Endothelial cell (in vitro differentiated cells): Measurements from ENCODE around the gene CHERP. TPM values are rescaled to one million over a fixed set of nuclear protein-coding genes. Genes with fewer than 3 reads are reported as not detected.
"Not testable (repeated sequence)": the region's sequence is repeated elsewhere in the genome, so short reads cannot be mapped to it uniquely, and the experiment has no call there.

Source experiments
- DNase-seq: peaks from one replicate; pipeline ENCODE4 v3.0.0; 2021; ENCODE audit warnings: low spot score
- H3K27ac Mint-ChIP-seq: one replicate; pipeline ENCODE4 v1.8.0; 2021; ENCODE audit warnings: mixed read lengths, inconsistent platforms; ENCODE audit not compliant: unreplicated experiment
- H3K27me3 Mint-ChIP-seq: one replicate; pipeline ENCODE4 v1.8.0; 2021; ENCODE audit warnings: mild to moderate bottlenecking, moderate library complexity, mixed read lengths, inconsistent platforms; ENCODE audit not compliant: unreplicated experiment
- H3K36me3 Mint-ChIP-seq: one replicate; pipeline ENCODE4 v1.8.0; 2021; ENCODE audit warnings: mild to moderate bottlenecking, low read depth, mixed read lengths, inconsistent platforms; ENCODE audit not compliant: unreplicated experiment
- H3K4me1 Mint-ChIP-seq: one replicate; pipeline ENCODE4 v1.8.0; 2021; ENCODE audit warnings: mild to moderate bottlenecking, mixed read lengths, inconsistent platforms; ENCODE audit not compliant: unreplicated experiment
- H3K4me3 Mint-ChIP-seq: one replicate; pipeline ENCODE4 v1.8.0; 2021; ENCODE audit warnings: mild to moderate bottlenecking, mixed read lengths, inconsistent platforms; ENCODE audit not compliant: unreplicated experiment
- H3K9me3 Mint-ChIP-seq: one replicate; pipeline ENCODE4 v1.8.0; 2021; ENCODE audit warnings: mixed read lengths, inconsistent platforms; ENCODE audit not compliant: unreplicated experiment
- CTCF ChIP-seq: fragments of 200-600 bp; sonication (generic); IDR thresholded peaks from one replicate; pipeline ENCODE4 v1.5.0; 2021; ENCODE audit warnings: antibody characterized with exemption; ENCODE audit not compliant: unreplicated experiment
- total RNA-seq: library from RNA; stranded (reverse); fragmentation: NEBNext Ultra II Directional; extraction: Animal tissue kit (Norgen Biotek cat#: 25700); gene quantifications from one replicate; pipeline ENCODE4 v1.2.1, GENCODE V29; 2021; ENCODE audit not compliant: unreplicated experiment

Gene CHERP
- total RNA-seq, 1 donor from 2014 or later, result 66.5 TPM

GRCh38 chr19:16497837-16498236 lies 44.4 kb downstream of the CHERP start:
- peak overlapping the region; percentile 66 for H3K4me3 Mint-ChIP-seq
- TF ChIP-seq CTCF, result no peak
- H3K36me3 Mint-ChIP-seq, result peaks cover 5% of the 10 kb centered on the region
- H3K27me3 Mint-ChIP-seq, result no peaks in the 10 kb centered on the region
- no peak overlapping the region for H3K27ac Mint-ChIP-seq
- peaks cover 10% of the 10 kb centered on the region for H3K4me1 Mint-ChIP-seq
- DNase-seq, result no peak
- H3K9me3 Mint-ChIP-seq, result no peaks in the 10 kb centered on the region

GRCh38 chr19:16497042-16497441 lies 45.2 kb downstream of the CHERP start:
- Mint-ChIP-seq H3K27ac (peak overlapping the region; percentile 31), H3K36me3 (peaks cover 5% of the 10 kb centered on the region), H3K9me3 (no peaks in the 10 kb centered on the region), H3K4me1 (peaks cover 10% of the 10 kb centered on the region), H3K27me3 (no peaks in the 10 kb centered on the region), H3K4me3 (peak overlapping the region; percentile 72)
- no peak for DNase-seq
- no peak for TF ChIP-seq CTCF

- H3K9me3 Mint-ChIP-seq, result no peaks in the 10 kb centered on the region
- H3K4me3 Mint-ChIP-seq, result peak overlapping the region; percentile 92
- no peaks in the 10 kb centered on the region for H3K27me3 Mint-ChIP-seq
- peak overlapping the region; percentile 87 for H3K27ac Mint-ChIP-seq
- DNase-seq, result no peak
- H3K36me3 Mint-ChIP-seq, result peaks cover 5% of the 10 kb centered on the region
- peaks cover 10% of the 10 kb centered on the region for H3K4me1 Mint-ChIP-seq
- TF ChIP-seq CTCF, result no peak
Observed at GRCh38 chr19:16496613-16496983, 45.6 kb downstream of the CHERP start.

GRCh38 chr19:16495982-16496612 lies 46.1 kb downstream of the CHERP start, which contains the start of the genes C19orf44 and CALR3:
Gene C19orf44 (plus strand): TSS chr19:16496394. CDS start chr19:16500793, 4,399 bp downstream.
Gene CALR3 (minus strand): TSS chr19:16496167. CDS start chr19:16496129, 38 bp downstream.
- Mint-ChIP-seq H3K27me3 (no peaks in the 10 kb centered on the region), H3K27ac (peak within 1 kb of the TSS; percentile 87), H3K4me3 (peak within 1 kb of the TSS; percentile 92), H3K36me3 (peaks cover 1% of the 10 kb centered on the region), H3K9me3 (no peaks in the 10 kb centered on the region), H3K4me1 (peaks cover 10% of the 10 kb centered on the region)
- no peak for TF ChIP-seq CTCF
- peak; percentile 96 for DNase-seq

GRCh38 chr19:16486476-16486875 lies 55.8 kb downstream of the CHERP start:
- not testable (repeated sequence) for H3K9me3 Mint-ChIP-seq, H3K4me1 Mint-ChIP-seq, DNase-seq, H3K4me3 Mint-ChIP-seq, H3K36me3 Mint-ChIP-seq, H3K27me3 Mint-ChIP-seq, H3K27ac Mint-ChIP-seq
